ENCODE results near the gene ELANE.

ELANE gene

DNA sequence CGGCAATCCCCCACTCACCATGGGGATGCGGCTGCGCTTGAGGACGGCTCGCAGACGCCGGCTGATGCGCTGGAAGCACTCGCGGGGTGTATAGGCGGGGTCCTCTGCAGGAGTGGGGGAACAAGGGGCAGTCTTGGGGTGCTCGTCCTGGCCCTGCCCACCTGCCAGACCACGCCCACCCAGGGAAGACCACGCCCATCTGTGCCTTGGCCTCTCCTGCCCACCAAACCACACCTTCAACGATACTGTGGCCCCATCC is 47.9 kb downstream of the ELANE start:
- DNase-seq, result no peak

DNA sequence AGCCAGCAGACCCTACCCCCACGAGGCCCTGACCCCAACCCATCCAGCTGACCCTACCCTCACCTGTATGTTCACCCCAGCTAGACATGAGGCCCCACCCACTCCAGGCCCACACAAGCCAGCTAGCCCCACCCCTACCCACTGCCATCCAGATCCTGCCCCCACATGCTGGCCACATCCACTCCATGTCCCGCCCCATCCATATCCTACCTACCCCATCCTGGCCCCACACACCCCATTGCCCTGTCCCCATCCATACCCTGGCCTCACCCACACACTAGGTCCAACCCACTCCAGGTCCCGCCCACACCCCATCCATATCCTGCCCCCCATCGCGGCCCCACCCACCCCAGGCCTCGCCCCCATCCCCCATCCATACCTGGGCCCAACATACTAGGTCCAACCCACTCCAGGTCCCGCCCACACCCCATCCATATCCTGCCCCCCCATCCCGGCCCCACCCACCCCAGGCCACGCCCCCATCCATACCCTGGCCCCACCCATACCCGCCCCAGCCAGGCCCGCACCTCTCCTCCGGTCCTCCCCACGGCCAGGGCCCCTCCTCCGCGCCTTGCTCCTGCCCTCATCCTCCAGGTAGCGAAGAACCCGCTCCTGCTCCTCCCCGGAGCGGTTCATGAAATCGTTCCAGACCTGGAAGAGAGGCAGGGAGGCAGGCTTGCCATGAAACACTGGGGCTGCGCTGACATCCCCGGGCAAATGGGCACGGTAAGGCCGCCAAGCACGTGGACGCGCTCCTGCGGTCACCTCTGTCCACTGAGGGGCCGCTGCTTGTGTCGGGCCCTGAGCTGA is 48.4 kb downstream of the ELANE start:
- no peak for DNase-seq

GRCh38 chr19:901216-902092 is 49.4 kb downstream of the ELANE start:
- no peak for DNase-seq

DNA sequence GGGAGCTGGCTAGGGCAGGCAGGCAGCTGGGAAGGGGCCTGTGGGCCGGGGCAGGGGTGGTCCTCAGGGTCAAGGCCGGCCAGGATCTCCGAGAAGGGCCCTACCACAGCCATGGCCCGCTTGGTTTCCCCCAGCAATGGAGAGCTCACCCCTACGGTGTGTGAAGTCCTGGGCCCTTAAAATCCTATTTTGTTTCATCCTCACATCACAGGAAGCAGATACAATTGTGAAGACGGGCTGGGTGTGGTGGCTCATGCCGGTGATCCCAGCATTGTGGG is 49.9 kb downstream of the ELANE start:
- DNase-seq, result no peak

DNA sequence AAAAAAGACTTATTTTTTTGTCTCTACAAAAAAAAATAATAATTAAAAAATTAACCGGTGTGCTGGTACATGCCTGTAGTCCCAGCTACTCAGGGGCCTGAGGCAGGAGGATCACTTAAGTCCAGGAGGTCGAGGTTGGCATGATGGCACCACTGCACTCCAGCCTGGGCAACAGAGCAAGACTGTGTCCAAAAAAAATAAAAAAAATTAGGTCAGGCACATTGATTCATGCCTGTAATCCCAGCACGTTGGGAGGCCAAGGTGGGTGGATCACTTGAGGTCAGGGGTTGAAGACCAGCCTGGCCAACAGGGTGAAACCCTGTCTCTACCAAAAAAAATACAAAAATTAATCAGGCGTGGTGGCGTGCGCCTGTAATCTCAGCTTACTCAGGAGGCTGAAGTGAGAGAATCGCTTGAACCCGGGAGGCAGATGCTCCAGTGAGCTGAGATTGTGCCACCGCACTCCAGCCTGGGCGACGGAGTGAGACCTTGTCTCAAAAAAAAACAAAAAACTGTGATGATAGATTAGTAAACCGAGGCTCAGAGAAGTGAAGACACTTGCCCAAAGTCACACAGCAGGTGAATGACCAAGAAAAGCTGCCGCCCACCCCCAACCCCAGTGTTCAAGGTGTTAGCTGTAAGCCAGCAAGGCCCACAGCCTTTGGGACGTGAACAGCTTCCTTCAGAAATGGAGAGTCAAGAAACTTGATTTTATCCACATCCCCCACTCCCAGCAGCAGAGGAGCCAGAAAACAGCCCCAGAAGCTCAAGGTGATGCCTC is 50.5 kb downstream of the ELANE start:
- no peak for DNase-seq

DNA sequence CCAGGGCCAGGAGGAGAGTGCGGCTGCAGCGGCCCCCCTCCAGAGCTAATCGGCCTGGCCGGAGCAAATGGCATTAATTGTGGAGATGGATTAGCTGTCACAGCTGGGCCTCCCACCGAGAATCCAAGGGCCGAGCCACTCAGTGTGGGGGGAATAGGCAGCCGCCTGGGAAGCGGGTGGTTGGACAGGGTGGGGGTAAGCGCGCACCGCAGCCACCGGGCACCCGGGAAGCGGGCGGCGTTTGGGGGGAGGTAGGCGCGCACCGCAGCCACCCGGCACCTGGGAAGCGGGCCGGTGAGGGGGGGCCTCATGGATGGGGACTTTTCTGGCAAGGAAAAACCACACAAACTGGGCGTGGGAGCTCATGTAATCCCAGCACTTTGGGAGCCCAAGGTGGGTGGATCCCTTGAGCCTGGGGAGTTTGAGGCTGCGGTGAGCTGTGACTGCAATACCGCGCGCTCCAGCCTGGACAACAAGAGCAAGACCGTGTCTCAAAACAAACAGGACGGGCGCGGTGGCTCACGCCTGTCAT is 51.2 kb downstream of the ELANE start:
- DNase-seq, result no peak

GRCh38 chr19:904545-904944 is 52.4 kb downstream of the ELANE start:
- DNase-seq, result no peak
